GM18858 (cell line): Measurements from ENCODE around the gene ARHGAP12.
"Not testable (repeated sequence)": the region's sequence is repeated elsewhere in the genome, so short reads cannot be mapped to it uniquely, and the experiment has no call there.

Source experiments
- ATAC-seq: cut with Tn5 transposase; IDR thresholded peaks from one replicate; pipeline ENCODE4 v1.9.1; 2021; ENCODE audit not compliant: unreplicated experiment

The ARHGAP12 gene, protein sequence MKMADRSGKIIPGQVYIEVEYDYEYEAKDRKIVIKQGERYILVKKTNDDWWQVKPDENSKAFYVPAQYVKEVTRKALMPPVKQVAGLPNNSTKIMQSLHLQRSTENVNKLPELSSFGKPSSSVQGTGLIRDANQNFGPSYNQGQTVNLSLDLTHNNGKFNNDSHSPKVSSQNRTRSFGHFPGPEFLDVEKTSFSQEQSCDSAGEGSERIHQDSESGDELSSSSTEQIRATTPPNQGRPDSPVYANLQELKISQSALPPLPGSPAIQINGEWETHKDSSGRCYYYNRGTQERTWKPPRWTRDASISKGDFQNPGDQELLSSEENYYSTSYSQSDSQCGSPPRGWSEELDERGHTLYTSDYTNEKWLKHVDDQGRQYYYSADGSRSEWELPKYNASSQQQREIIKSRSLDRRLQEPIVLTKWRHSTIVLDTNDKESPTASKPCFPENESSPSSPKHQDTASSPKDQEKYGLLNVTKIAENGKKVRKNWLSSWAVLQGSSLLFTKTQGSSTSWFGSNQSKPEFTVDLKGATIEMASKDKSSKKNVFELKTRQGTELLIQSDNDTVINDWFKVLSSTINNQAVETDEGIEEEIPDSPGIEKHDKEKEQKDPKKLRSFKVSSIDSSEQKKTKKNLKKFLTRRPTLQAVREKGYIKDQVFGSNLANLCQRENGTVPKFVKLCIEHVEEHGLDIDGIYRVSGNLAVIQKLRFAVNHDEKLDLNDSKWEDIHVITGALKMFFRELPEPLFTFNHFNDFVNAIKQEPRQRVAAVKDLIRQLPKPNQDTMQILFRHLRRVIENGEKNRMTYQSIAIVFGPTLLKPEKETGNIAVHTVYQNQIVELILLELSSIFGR

GRCh38 chr10:31928549-31929260 lies at the start of gene ARHGAP12:
Gene ARHGAP12 (minus strand): TSS chr10:31928831. CDS start chr10:31908855, 19,976 bp downstream.
- ATAC-seq: peak; percentile 59

- ATAC-seq: no peak
These were observed 49.5 kb upstream of the ARHGAP12 start for GRCh38 chr10:31978156-31978483.

DNA sequence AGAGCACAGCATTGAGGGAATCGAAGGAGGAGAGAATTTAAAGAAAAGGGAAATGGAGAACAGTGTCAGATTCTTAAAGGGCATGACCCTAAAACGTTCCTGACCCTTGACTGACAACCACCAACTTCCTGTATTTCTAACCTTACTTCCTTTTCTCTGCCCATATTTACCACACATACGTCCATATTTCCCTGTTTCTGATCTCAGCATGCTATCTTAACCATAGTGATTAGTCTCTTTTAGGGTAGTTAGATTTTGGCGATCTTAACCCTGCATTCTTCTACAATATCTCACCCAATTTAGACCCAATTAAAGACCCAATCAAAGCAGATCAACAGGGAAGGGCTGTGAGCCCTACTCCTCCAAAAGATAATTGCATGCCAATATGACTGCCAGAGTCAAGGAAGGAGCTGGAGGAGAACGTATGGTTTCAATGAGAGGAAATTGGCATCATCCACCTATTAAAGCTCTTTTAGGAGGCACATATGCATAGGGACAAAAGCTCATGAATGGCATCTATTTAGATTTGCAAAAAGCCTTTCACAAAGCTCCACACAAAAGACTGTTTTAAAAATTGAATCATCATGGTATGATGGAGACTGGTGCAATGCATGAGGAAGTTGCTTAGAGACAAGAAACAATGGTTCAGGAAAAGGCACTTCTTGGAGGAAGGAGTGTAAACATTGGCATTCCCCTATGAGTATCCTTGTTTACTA lies 49.0 kb upstream of the ARHGAP12 start:
- ATAC-seq: no peak

DNA sequence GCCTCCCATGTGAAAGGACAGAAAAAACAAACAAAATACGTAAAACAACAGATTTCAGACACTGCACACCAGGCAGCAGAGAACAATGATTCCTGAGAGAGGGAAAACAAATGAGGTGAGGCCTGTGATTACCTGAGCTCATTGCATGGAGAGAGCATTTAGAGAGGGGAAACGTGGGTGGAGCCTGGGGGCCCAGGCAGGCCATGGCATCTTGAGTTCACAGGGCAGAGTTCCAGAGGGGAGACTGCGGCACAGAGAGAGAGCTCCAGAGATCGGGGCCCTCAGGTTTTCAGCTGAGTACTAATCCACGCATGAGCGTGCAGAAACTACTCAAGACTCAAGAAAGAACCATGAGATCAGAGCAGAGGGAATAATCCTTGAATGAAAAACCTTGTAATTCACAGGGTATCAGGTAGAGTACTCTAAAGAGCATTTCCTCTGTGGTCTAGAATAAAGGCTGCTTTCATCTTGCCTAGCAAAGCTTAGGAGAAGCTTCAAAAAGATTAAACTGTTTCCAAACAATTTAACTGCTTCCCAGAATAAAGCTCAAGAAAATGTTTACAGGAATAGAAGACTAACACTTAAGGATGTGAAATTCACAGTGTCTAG lies 46.6 kb upstream of the ARHGAP12 start:
- no peak for ATAC-seq

DNA sequence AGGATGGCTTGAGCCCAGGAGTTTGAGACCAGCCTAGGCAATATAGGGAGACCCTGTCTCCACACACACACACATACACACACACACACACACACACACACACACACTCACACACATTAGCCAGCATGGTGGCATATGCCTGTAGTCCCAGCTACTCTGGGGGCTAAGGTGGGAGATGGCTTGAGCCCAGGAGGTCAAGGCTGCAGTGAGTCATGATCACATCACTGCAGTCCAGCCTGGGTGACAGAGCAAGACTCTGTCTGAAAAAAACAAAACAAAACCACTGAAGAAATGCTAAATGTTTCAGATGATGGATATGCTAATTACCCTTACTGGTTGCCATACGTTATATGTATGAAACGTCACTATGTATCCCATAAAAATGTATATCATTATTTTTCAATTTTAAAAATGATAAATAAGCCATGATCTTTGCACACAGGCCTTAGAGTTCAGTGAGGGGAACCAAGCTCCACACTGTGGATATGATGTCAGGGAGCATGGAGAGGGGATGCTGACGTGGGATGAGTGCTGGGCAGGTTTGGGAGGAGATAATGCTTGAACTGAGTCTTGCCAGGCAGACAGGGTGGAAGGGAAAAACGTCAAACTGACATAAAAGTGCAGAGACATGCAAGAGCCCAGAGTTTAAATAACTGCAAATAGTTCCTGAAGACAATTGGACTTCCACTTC lies 45.9 kb upstream of the ARHGAP12 start:
- ATAC-seq: no peak

DNA sequence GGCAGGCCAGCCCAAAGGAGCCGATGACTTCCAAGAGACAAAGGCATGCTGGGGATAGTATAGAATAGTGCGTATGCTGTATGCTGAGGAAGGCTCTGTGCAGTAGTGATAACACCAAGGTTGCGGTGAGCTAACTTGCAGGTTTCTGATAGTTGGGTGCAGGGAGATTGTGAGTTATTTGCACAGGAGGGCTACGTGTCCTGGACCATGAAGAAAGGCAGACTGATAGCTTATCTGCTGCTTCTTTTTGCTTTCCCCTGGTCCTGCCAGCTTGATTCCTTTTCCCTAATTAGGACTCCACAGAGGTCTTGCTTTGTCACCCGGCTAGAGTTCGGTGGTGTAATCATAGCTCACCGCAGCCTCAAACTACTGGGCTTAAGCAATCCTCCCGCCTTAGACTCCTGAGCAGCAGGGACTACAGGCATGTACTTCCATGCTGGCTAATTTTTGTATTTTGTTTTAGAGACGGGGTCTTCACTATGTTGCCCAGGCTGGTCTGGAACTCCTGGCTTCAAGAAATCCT lies 43.9 kb upstream of the ARHGAP12 start:
- no peak for ATAC-seq

- ATAC-seq: not testable (repeated sequence)
These were observed 41.2 kb upstream of the ARHGAP12 start for GRCh38 chr10:31969847-31970246.

DNA sequence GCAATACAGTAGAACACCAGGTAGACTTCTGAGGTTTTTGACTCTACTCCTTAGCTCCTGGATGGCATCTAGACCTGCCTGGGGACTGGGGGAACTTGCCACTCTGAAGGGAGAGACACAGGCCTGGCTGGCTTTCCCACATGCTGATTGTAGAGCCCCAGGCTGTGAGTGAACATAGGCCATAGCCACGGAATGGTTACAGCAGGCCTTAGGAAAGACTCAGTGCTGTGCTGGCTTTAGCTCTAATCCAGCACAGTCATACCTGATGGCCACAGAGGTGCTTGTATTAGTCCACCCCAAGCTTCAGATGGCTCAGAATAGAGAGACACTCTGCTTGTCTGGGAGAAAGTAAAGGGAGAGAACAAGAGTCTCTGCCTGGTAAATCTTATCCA lies 35.0 kb upstream of the ARHGAP12 start:
- ATAC-seq: no peak

- no peak for ATAC-seq
These were observed 34.4 kb upstream of the ARHGAP12 start for GRCh38 chr10:31962826-31963588.

- ATAC-seq: no peak
These were observed 32.8 kb upstream of the ARHGAP12 start for GRCh38 chr10:31961277-31962074.

GRCh38 chr10:31959461-31960173 lies 31.0 kb upstream of the ARHGAP12 start:
- no peak for ATAC-seq

- ATAC-seq: no peak
These were observed 30.2 kb upstream of the ARHGAP12 start for GRCh38 chr10:31958856-31959255.

GRCh38 chr10:31956200-31956946 lies 27.7 kb upstream of the ARHGAP12 start:
- ATAC-seq: no peak

GRCh38 chr10:31954410-31955191 lies 26.0 kb upstream of the ARHGAP12 start:
- ATAC-seq: no peak

DNA sequence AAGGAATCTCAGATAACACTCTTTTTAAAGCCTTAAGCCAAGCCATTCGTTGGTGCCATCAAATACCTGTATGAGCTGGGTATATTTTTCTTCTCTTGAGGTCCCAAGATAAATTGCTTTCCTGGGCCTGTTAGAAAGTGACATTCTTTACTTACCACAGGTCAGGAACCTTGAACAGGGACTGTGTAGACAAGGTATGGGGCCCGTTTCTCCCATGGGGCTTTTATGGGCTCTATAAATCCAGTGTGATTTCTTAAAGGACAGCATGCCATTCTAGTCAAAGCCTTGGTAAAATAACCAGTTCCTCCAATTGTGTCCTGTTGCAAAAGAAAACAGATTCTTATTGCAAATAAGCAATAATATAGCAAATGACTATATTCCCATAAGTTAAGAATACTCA lies 24.8 kb upstream of the ARHGAP12 start:
- no peak for ATAC-seq

DNA sequence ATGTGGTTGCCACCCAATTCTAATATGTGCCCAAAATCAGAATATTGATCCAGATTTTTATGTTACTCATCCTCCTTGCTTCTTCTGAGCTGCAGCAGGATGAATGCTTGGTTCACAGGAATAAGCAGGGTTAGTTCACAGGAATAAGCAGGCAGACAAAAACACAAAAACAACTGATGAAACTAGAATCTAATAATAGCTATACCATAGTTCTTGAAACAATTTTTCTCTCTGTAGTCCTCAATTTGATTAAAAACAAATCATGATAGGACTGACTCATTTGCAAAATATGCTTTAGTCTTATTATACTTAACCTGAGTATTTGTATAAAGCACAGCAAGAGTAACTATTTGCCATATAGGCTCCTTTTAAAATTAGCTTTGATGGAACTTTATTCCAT lies 24.4 kb upstream of the ARHGAP12 start:
- no peak for ATAC-seq
